WERI-Rb-1 (cell line): ENCODE data around the gene ZNF462.

Experiments
- DNase-seq: peaks from one replicate; pipeline ENCODE4 v3.0.0-alpha.2; 2020
- H3K27ac ChIP-seq: fragments of 250-450 bp; sonication (Bioruptor Pico); 2 replicates; pipeline ENCODE4 v1.5.1; 2020; ENCODE audit warnings: mild to moderate bottlenecking, moderate library complexity
- H3K27me3 ChIP-seq: fragments of 250-450 bp; sonication (Bioruptor Pico); 2 replicates; pipeline ENCODE4 v1.5.1; 2021; ENCODE audit warnings: mild to moderate bottlenecking, low read depth, moderate library complexity; ENCODE audit not compliant: insufficient read depth, severe bottlenecking
- H3K36me3 ChIP-seq: fragments of 250-450 bp; sonication (Bioruptor Pico); 2 replicates; pipeline ENCODE4 v1.5.1; 2020; ENCODE audit warnings: mild to moderate bottlenecking, moderate library complexity
- H3K4me3 ChIP-seq: 2 replicates; pipeline ENCODE4 v1.5.1; 2011; ENCODE audit warnings: low read depth, mild to moderate bottlenecking, control low read depth, low read length
- H3K9me3 ChIP-seq: fragments of 250-450 bp; sonication (Bioruptor Pico); 2 replicates; pipeline ENCODE4 v1.5.1; 2021; ENCODE audit warnings: mild to moderate bottlenecking, moderate library complexity; ENCODE audit not compliant: severe bottlenecking
- CTCF ChIP-seq: IDR thresholded peaks from 2 replicates; pipeline ENCODE4 v1.5.1; 2011; ENCODE audit warnings: low read depth, mild to moderate bottlenecking, control low read depth, inconsistent platforms, low read length

The ZNF462 gene

GRCh38 chr9:106879439-106879882 is 16.5 kb downstream of the ZNF462 start:
- no peak for TF ChIP-seq CTCF
- no peak for DNase-seq
- Histone ChIP-seq H3K36me3 (no peaks in the 10 kb centered on the region; the same call in none of the 2 replicates), H3K27me3 (no peaks in the 10 kb centered on the region), H3K9me3 (no peaks in the 10 kb centered on the region), H3K4me3 (no peak overlapping the region), H3K27ac (no peak overlapping the region)

DNA sequence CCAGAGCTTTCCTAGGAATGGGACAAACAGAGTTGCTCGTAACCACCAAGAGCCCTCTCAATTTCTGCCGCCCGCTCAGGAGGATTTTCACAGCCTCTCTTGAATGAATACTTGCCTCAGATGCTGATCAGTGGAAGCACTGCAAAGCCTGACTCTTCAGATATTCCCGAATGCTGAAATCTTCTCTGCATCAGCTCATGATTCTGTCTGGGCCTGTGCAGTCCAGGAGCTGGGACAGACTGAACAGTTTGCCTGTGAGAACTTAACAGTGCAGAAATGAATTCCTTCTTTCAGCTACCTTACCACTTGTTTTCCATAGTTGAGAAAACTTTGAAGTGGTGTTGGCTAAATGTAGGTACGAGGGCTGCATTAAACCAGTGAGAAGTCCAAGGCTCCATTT is 17.1 kb downstream of the ZNF462 start:
- TF ChIP-seq CTCF: no peak
- Histone ChIP-seq H3K27me3 (no peaks in the 10 kb centered on the region), H3K27ac (no peak overlapping the region), H3K36me3 (no peaks in the 10 kb centered on the region; the same call in none of the 2 replicates), H3K4me3 (no peak overlapping the region), H3K9me3 (no peaks in the 10 kb centered on the region)
- DNase-seq: no peak

DNA sequence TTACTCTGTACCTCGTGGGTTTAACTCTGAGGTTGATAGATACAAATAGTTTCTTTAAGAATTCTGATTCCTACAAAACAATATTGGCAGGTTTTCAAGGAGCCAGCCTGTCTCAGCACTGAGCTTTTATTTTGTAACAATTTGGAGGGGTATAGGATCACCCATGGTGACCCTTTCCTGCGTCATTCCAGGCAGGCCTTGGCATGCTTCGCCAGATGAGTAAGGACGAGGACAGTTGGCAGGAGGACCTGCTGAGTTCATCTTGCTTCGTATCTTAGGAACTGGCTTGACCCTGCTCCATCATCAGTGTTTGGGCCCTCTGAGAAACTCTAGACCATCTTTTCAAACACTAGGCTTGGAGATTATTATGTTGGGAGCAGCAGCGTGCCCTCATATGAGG is 17.9 kb downstream of the ZNF462 start:
- DNase-seq: no peak
- H3K27me3 ChIP-seq: no peaks in the 10 kb centered on the region
- no peak overlapping the region for H3K27ac ChIP-seq
- H3K4me3 ChIP-seq: no peak overlapping the region
- H3K36me3 ChIP-seq: no peaks in the 10 kb centered on the region; the same call in none of the 2 replicates
- no peak for TF ChIP-seq CTCF
- H3K9me3 ChIP-seq: no peaks in the 10 kb centered on the region

- Histone ChIP-seq H3K27me3 (no peaks in the 10 kb centered on the region), H3K36me3 (no peaks in the 10 kb centered on the region; the same call in none of the 2 replicates), H3K4me3 (no peak overlapping the region), H3K9me3 (no peaks in the 10 kb centered on the region), H3K27ac (no peak overlapping the region)
- no peak for DNase-seq
- no peak for TF ChIP-seq CTCF
Observed at GRCh38 chr9:106883030-106883429, 20.1 kb downstream of the ZNF462 start.

GRCh38 chr9:106883626-106884190 is 20.7 kb downstream of the ZNF462 start:
- no peak for TF ChIP-seq CTCF
- Histone ChIP-seq H3K9me3 (no peaks in the 10 kb centered on the region), H3K27ac (no peak overlapping the region), H3K36me3 (no peaks in the 10 kb centered on the region; the same call in none of the 2 replicates), H3K27me3 (no peaks in the 10 kb centered on the region), H3K4me3 (no peak overlapping the region)
- no peak for DNase-seq

- Histone ChIP-seq H3K27me3 (no peaks in the 10 kb centered on the region), H3K36me3 (no peaks in the 10 kb centered on the region; the same call in none of the 2 replicates), H3K4me3 (no peak overlapping the region), H3K27ac (no peak overlapping the region), H3K9me3 (no peaks in the 10 kb centered on the region)
- no peak for DNase-seq
- TF ChIP-seq CTCF: no peak
Observed at GRCh38 chr9:106885451-106885850, 22.5 kb downstream of the ZNF462 start.
